GM23338 (cell line): ENCODE measurements around the gene MBD2. TPM values are rescaled to one million over a fixed set of nuclear protein-coding genes. Genes with fewer than 3 reads are reported as not detected.

ENCODE experiments used
- ATAC-seq: fragments of 200-7000 bp; cut with Tn5 transposase; 3 replicates; pipeline ENCODE4 v1.9.1; 2020
- DNase-seq: peaks from one replicate; pipeline ENCODE4 v3.0.0-alpha.2; 2015; ENCODE audit warnings: low spot score
- H2AFZ ChIP-seq: fragments of 200-600 bp; sonication (generic); 2 replicates; pipeline ENCODE4 v1.8.0; 2016; ENCODE audit warnings: antibody characterized with exemption, mild to moderate bottlenecking, moderate library complexity
- H3F3A ChIP-seq: fragments of 200-600 bp; sonication (generic); replicated peaks from 2 replicates; pipeline ENCODE4 v1.8.0; 2017; ENCODE audit warnings: antibody characterized with exemption, mixed run types, low read depth
- H3K27ac ChIP-seq: fragments of 200-600 bp; sonication (generic); 2 replicates; pipeline ENCODE4 v1.6.1; 2016; ENCODE audit warnings: low read depth
- H3K27me3 ChIP-seq: fragments of 200-600 bp; sonication (generic); 2 replicates; pipeline ENCODE4 v1.8.0; 2016; ENCODE audit warnings: mild to moderate bottlenecking, mixed run types, moderate library complexity; ENCODE audit not compliant: insufficient read depth
- H3K36me3 ChIP-seq: fragments of 200-600 bp; sonication (generic); 2 replicates; pipeline ENCODE4 v1.8.0; 2016; ENCODE audit warnings: mild to moderate bottlenecking; ENCODE audit not compliant: insufficient read depth
- H3K4me1 ChIP-seq: fragments of 200-600 bp; sonication (generic); 2 replicates; pipeline ENCODE4 v1.8.0; 2016; ENCODE audit warnings: mild to moderate bottlenecking, moderate library complexity; ENCODE audit not compliant: insufficient read depth
- H3K4me2 ChIP-seq: fragments of 200-600 bp; sonication (generic); 2 replicates; pipeline ENCODE4 v1.7.1; 2017; ENCODE audit warnings: mixed run types
- H3K4me3 ChIP-seq: fragments of 200-600 bp; sonication (generic); 2 replicates; pipeline ENCODE4 v1.6.1; 2016; ENCODE audit warnings: mixed run types
- H3K79me2 ChIP-seq: fragments of 200-600 bp; sonication (generic); replicated peaks from 2 replicates; pipeline ENCODE4 v1.8.0; 2017; ENCODE audit warnings: mild to moderate bottlenecking; ENCODE audit not compliant: insufficient read depth
- H3K9me2 ChIP-seq: fragments of 200-600 bp; sonication (generic); 2 replicates; pipeline ENCODE4 v1.8.0; 2017; ENCODE audit not compliant: insufficient read depth
- H4K20me1 ChIP-seq: fragments of 200-600 bp; sonication (generic); replicated peaks from 2 replicates; pipeline ENCODE4 v1.8.0; 2017; ENCODE audit warnings: mild to moderate bottlenecking; ENCODE audit not compliant: insufficient read depth
- H3K27ac Mint-ChIP-seq: 2 replicates; pipeline ENCODE4 v1.8.0; 2020; ENCODE audit warnings: inconsistent platforms, mild to moderate bottlenecking, moderate library complexity, mixed read lengths
- H3K27me3 Mint-ChIP-seq: 3 replicates; pipeline ENCODE4 v1.8.0; 2022; ENCODE audit warnings: low read depth, mild to moderate bottlenecking, moderate library complexity, mixed read lengths, inconsistent platforms; ENCODE audit not compliant: insufficient read depth, poor library complexity
- H3K36me3 Mint-ChIP-seq: 3 replicates; pipeline ENCODE4 v1.8.0; 2021; ENCODE audit warnings: low read depth, mild to moderate bottlenecking, inconsistent platforms, moderate library complexity, mixed read lengths
- H3K4me1 Mint-ChIP-seq: 3 replicates; pipeline ENCODE4 v1.8.0; 2020; ENCODE audit warnings: mild to moderate bottlenecking, inconsistent platforms, mixed read lengths
- H3K4me3 Mint-ChIP-seq: 3 replicates; pipeline ENCODE4 v1.8.0; 2021; ENCODE audit warnings: moderate library complexity, mild to moderate bottlenecking, inconsistent platforms, mixed read lengths
- H3K9me3 Mint-ChIP-seq: 3 replicates; pipeline ENCODE4 v1.8.0; 2020; ENCODE audit warnings: moderate library complexity, mild to moderate bottlenecking, inconsistent platforms, mixed read lengths
- CREB1 ChIP-seq: fragments of 250-450 bp; sonication (Bioruptor Pico); IDR thresholded peaks from 2 replicates; pipeline ENCODE4 v1.5.0; 2020; ENCODE audit warnings: low read depth, mild to moderate bottlenecking, moderate library complexity
- CTCF ChIP-seq, 2 experiments: fragments of 200-600 bp in 1 of 2; sonication (generic) in 1 of 2; conservative IDR thresholded peaks; 2 replicates each; pipeline versions ENCODE4 v1.5.1 to v1.6.1; 2016 to 2017; ENCODE audit warnings: antibody characterized with exemption in 2 of 2, low read depth in 2 of 2, mild to moderate bottlenecking in 2 of 2, moderate library complexity in 1 of 2
- ETS1 ChIP-seq: IDR thresholded peaks from 2 replicates; pipeline ENCODE4 v1.6.1; 2016; ENCODE audit warnings: antibody characterized with exemption
- EZH2 ChIP-seq: fragments of 200-600 bp; sonication (generic); IDR thresholded peaks from one replicate; pipeline ENCODE4 v1.8.0; 2017; ENCODE audit warnings: antibody characterized with exemption, mild to moderate bottlenecking, low read depth; ENCODE audit not compliant: unreplicated experiment
- EZH2phosphoT487 ChIP-seq: fragments of 200-600 bp; sonication (generic); IDR thresholded peaks from one replicate; pipeline ENCODE4 v1.8.1; 2018; ENCODE audit warnings: antibody characterized with exemption; ENCODE audit not compliant: unreplicated experiment
- JUNB ChIP-seq: IDR thresholded peaks from one replicate; pipeline ENCODE4 v1.6.1; 2016; ENCODE audit warnings: antibody characterized with exemption; ENCODE audit not compliant: unreplicated experiment
- NANOG ChIP-seq: IDR thresholded peaks from 2 replicates; pipeline ENCODE4 v1.6.1; 2016; ENCODE audit warnings: antibody characterized with exemption, borderline replicate concordance
- POLR2AphosphoS5 ChIP-seq: IDR thresholded peaks from 2 replicates; pipeline ENCODE4 v1.6.1; 2016; ENCODE audit warnings: antibody characterized with exemption, low read depth
- REST ChIP-seq: IDR thresholded peaks from one replicate; pipeline ENCODE4 v1.6.1; 2018; ENCODE audit warnings: antibody characterized with exemption; ENCODE audit not compliant: unreplicated experiment
- STAT1 ChIP-seq: IDR thresholded peaks from one replicate; pipeline ENCODE4 v1.6.1; 2016; ENCODE audit warnings: antibody characterized with exemption; ENCODE audit not compliant: unreplicated experiment
- ZNF114 ChIP-seq: fragments of 250-450 bp; sonication (Bioruptor Pico); IDR thresholded peaks from 2 replicates; pipeline ENCODE4 v1.5.0; 2020; ENCODE audit warnings: mild to moderate bottlenecking, moderate library complexity
- ZNF331 ChIP-seq: fragments of 250-450 bp; sonication (Bioruptor Pico); IDR thresholded peaks from 2 replicates; pipeline ENCODE4 v1.5.0; 2020; ENCODE audit warnings: low read depth, mild to moderate bottlenecking, moderate library complexity
- ZNF462 ChIP-seq: fragments of 250-450 bp; sonication (Bioruptor Pico); IDR thresholded peaks from 2 replicates; pipeline ENCODE4 v1.5.0; 2020; ENCODE audit warnings: mild to moderate bottlenecking, moderate library complexity
- polyA plus RNA-seq: library from polyadenylated mRNA; unstranded; fragments of >200 nt; fragmentation: Nextera tagmentation; extraction: Ambion mirVana; gene quantifications from 2 replicates; pipeline ENCODE4 v1.2.1, GENCODE V29; 2016
- total RNA-seq: library from RNA; depleted of rRNA; stranded (reverse); fragments of >200 nt; shearing (Covaris generic); gene quantifications from 2 replicates; pipeline ENCODE4 v1.2.3, GENCODE V29; 2014

MBD2 gene
- total and polyA plus RNA-seq, 2 experiments from 2014 or later = 11.2 to 39.2 TPM

- Histone ChIP-seq H3F3A (no peaks in the 10 kb centered on the region), H3K4me3 (no peak overlapping the region), H3K9me2 (0 out of 2 replicates have a peak, but pooled peaks cover 4% of the 10 kb centered on the region), H4K20me1 (no peaks in the 10 kb centered on the region), H2AFZ (no peak overlapping the region), H3K4me1 (no peaks in the 10 kb centered on the region), H3K27ac (no peak overlapping the region), H3K36me3 (no peaks in the 10 kb centered on the region), H3K27me3 (no peaks in the 10 kb centered on the region), H3K79me2 (no peaks in the 10 kb centered on the region), H3K4me2 (no peak overlapping the region)
- no peak for DNase-seq
- peaks cover 2% of the 10 kb centered on the region; the same call in 1 of the 3 replicates for H3K4me1 Mint-ChIP-seq
- H3K27me3 Mint-ChIP-seq = no peaks in the 10 kb centered on the region
- H3K27ac Mint-ChIP-seq = no peak overlapping the region
- no peak for ATAC-seq
- TF ChIP-seq POLR2AphosphoS5 = no peak
- TF ChIP-seq ZNF462 = no peak
- TF ChIP-seq CREB1 (CRISPR knock-in tag) = no peak
- TF ChIP-seq REST = no peak
- TF ChIP-seq ETS1 = no peak
- TF ChIP-seq ZNF331 = no peak
- TF ChIP-seq JUNB = no peak
- TF ChIP-seq EZH2phosphoT487 = no peak
- no peak for TF ChIP-seq NANOG
- no peak for TF ChIP-seq CTCF (conservative IDR thresholded peaks at IDR 0.05; ENCODE audit: low read depth in 2 of 2)
- TF ChIP-seq STAT1 = no peak
- TF ChIP-seq ZNF114 (CRISPR knock-in tag) = no peak
- TF ChIP-seq EZH2 = no peak
- no peaks in the 10 kb centered on the region for H3K9me3 Mint-ChIP-seq
- no peaks in the 10 kb centered on the region for H3K36me3 Mint-ChIP-seq
- H3K4me3 Mint-ChIP-seq = no peak overlapping the region
Observed at GRCh38 chr18:54159906-54160305, 64.6 kb downstream of the MBD2 start.
